HepG2 (cell line): Measurements from ENCODE around the gene ABHD2. TPM values are rescaled to one million over a fixed set of nuclear protein-coding genes. Genes with fewer than 3 reads are reported as not detected.

Experiments
- ATAC-seq: fragments of 200-7000 bp; cut with Tn5 transposase; 3 replicates; pipeline ENCODE4 v1.9.1; 2020; ENCODE audit warnings: mild to moderate bottlenecking, moderate library complexity
- BruUV-seq: library from RNA; stranded (reverse); fragments of 400-500 nt; replicated peaks from 2 replicates; lab custom pipeline; 2021; lab: Mats Ljungman, UMichigan
- CTCF ChIA-PET: fragments of 300-600 bp; formaldehyde crosslinking; extraction: SDS; loops from one replicate; lab custom pipeline; 2021; ENCODE audit warnings: low total read pairs, inconsistent platforms, low intra/inter-chr PET ratio; lab: Yijun Ruan, JAX
- POLR2A ChIA-PET: fragments of 350-600 bp; sonication (Branson Sonifier 250); formaldehyde crosslinking; loops from one replicate; lab custom pipeline; 2020; ENCODE audit warnings: antibody characterized with exemption, inconsistent platforms; lab: Yijun Ruan, JAX
- DNase-seq: peaks from one replicate; pipeline ENCODE4 v3.0.0-alpha.2; 2015; ENCODE audit warnings: low spot score
- FAIRE-seq: peaks from 3 replicates; lab custom pipeline; 2011; peaks lifted over from hg19 to GRCh38; lab: Jason Lieb, UNC
- H2AFZ ChIP-seq: one replicate; pipeline ENCODE4 v1.6.1; 2011; ENCODE audit warnings: low read length, inconsistent platforms
- H3K27ac ChIP-seq: fragments of 300-600 bp; 3 replicates; pipeline ENCODE4 v1.8.0; 2011; ENCODE audit warnings: mixed run types, mild to moderate bottlenecking, mixed read lengths, low read length, inconsistent platforms; ENCODE audit not compliant: insufficient read depth; ENCODE audit errors: extremely low read length
- H3K27me3 ChIP-seq, 2 experiments: fragments of 200-600 bp in 1 of 2; 2 replicates in 1 of 2; 3 replicates in 1 of 2; pipeline versions ENCODE4 v1.6.0 to v1.8.0; 2011; ENCODE audit warnings: low read length in 2 of 2, mild to moderate bottlenecking in 2 of 2, moderate library complexity in 2 of 2, inconsistent platforms in 1 of 2; ENCODE audit not compliant: insufficient read depth in 2 of 2, control insufficient read depth in 1 of 2
- H3K36me3 ChIP-seq, 2 experiments: fragments of 200-600 bp in 1 of 2; replicated peaks in 1 of 2; 2 replicates in 1 of 2; 3 replicates in 1 of 2; pipeline versions ENCODE4 v1.5.1 to v1.8.0; 2011; ENCODE audit warnings: low read length in 2 of 2, inconsistent platforms in 1 of 2; ENCODE audit not compliant: insufficient read depth in 2 of 2, control insufficient read depth in 1 of 2
- H3K4me1 ChIP-seq: 2 replicates; pipeline ENCODE4 v1.5.1; 2012; ENCODE audit warnings: low read length, inconsistent platforms; ENCODE audit not compliant: insufficient read depth
- H3K4me2 ChIP-seq: 2 replicates; pipeline ENCODE4 v1.6.0; 2011; ENCODE audit warnings: low read depth, low read length, inconsistent platforms
- H3K4me3 ChIP-seq, 3 experiments: fragments of 200-600 bp in 1 of 3; sonication (generic), shearing (Covaris generic) in 1 of 3; replicated peaks in 1 of 3; 2 replicates each; pipeline ENCODE4 v1.5.1; 2011 to 2016; ENCODE audit warnings: low read length in 3 of 3, inconsistent platforms in 2 of 3, low read depth in 2 of 3, mild to moderate bottlenecking in 2 of 3, control low read depth in 1 of 3, mixed read lengths in 1 of 3; ENCODE audit not compliant: insufficient read depth in 1 of 3
- H3K79me2 ChIP-seq: one replicate; pipeline ENCODE4 v1.6.1; 2011; ENCODE audit warnings: low read length, inconsistent platforms; ENCODE audit not compliant: insufficient read depth
- H3K9ac ChIP-seq: 2 replicates; pipeline ENCODE4 v1.6.0; 2011; ENCODE audit warnings: mild to moderate bottlenecking, low read depth, low read length, inconsistent platforms; ENCODE audit not compliant: insufficient read depth
- H3K9me3 ChIP-seq: 2 replicates; pipeline ENCODE4 v1.5.1; 2012; ENCODE audit warnings: mild to moderate bottlenecking, low read length
- H4K20me1 ChIP-seq: 2 replicates; pipeline ENCODE4 v1.6.0; 2011; ENCODE audit warnings: inconsistent platforms, mild to moderate bottlenecking, low read length, moderate library complexity; ENCODE audit not compliant: insufficient read depth
- CEBPZ ChIP-seq: IDR thresholded peaks from 2 replicates; pipeline ENCODE4 v1.6.1; 2012; ENCODE audit warnings: low read length, improper control_type of control experiment
- FLYWCH1 ChIP-seq: sonication (generic); formaldehyde crosslinking; IDR thresholded peaks from 2 replicates; pipeline ENCODE4 v1.8.1; 2023; ENCODE audit warnings: mild to moderate bottlenecking, missing genetic modification reagents
- GMEB2 ChIP-seq: IDR thresholded peaks from 2 replicates; pipeline ENCODE4 v1.6.1; 2016; ENCODE audit warnings: missing biosample characterization, missing genetic modification reagents, low read depth
- KMT2B ChIP-seq: IDR thresholded peaks from 2 replicates; pipeline ENCODE4 v1.6.1; 2016; ENCODE audit warnings: missing genetic modification reagents, missing compliant biosample characterization
- PHF8 ChIP-seq: sonication (generic); formaldehyde crosslinking; IDR thresholded peaks from 2 replicates; pipeline ENCODE4 v1.5.0; 2020; ENCODE audit warnings: missing genetic modification reagents
- SETDB1 ChIP-seq: sonication (generic); formaldehyde crosslinking; IDR thresholded peaks from 2 replicates; pipeline ENCODE4 v1.5.1; 2020; ENCODE audit warnings: missing genetic modification reagents, mild to moderate bottlenecking, borderline replicate concordance
- ZBTB46 ChIP-seq: sonication (generic); formaldehyde crosslinking; IDR thresholded peaks from 2 replicates; pipeline ENCODE4 v1.4.0; 2020; ENCODE audit warnings: mild to moderate bottlenecking, missing genetic modification reagents, borderline replicate concordance
- ZNF33A ChIP-seq: sonication (generic); formaldehyde crosslinking; IDR thresholded peaks from 2 replicates; pipeline ENCODE4 v1.5.1; 2020; ENCODE audit warnings: missing genetic modification reagents, mild to moderate bottlenecking, moderate library complexity, borderline replicate concordance
- ZNF687 ChIP-seq: sonication (generic); formaldehyde crosslinking; IDR thresholded peaks from 2 replicates; pipeline ENCODE4 v1.5.1; 2020; ENCODE audit warnings: mild to moderate bottlenecking, missing genetic modification reagents, moderate library complexity
- ZNF83 ChIP-seq: sonication (generic); formaldehyde crosslinking; IDR thresholded peaks from 2 replicates; pipeline ENCODE4 v1.4.0; 2020; ENCODE audit warnings: missing genetic modification reagents, mild to moderate bottlenecking, borderline replicate concordance
- WGBS: methylation state at CpG from one replicate; pipeline ENCODE4 v1.1.6; 2017; ENCODE audit warnings: low lambda C conversion rate; 5-methylcytosine and 5-hydroxymethylcytosine counted together
- in situ Hi-C: cut with HindIII; loops from 2 replicates; pipeline ENCODE4 v1.10.0; 2017; ENCODE audit warnings: low pct_unique_long_range_greater_than_20kb; ENCODE audit not compliant: extremely low pct_ligation_motif_present
- intact Hi-C: fragments of 100-400 bp; cut with micrococcal nuclease; formaldehyde crosslinking; loops from one replicate; pipeline ENCODE4 v1.10.0; 2022; ENCODE audit not compliant: unreplicated experiment
- polyA plus RNA-seq, 8 experiments: library from polyadenylated mRNA; depleted of rRNA in 3 of 8; stranded (reverse) in 7 of 8; unstranded in 1 of 8; fragments of >200 nt; fragmentation: Illumina TruSeq in 4 of 8; extraction: Trizol in 4 of 8; gene quantifications; 2 replicates each; pipeline versions ENCODE4 v1.2.1 to v1.2.3, GENCODE V29; 2011 to 2016; ENCODE audit warnings: low read depth in 4 of 8, missing spikeins in 1 of 8, mixed read lengths in 1 of 8; ENCODE audit not compliant: insufficient read depth in 1 of 8
- total RNA-seq, 5 experiments: library from RNA; depleted of rRNA; stranded (reverse); fragments of >200 nt; fragmentation: Illumina TruSeq; extraction: Trizol; gene quantifications; 2 replicates each; pipeline ENCODE4 v1.2.3, GENCODE V29; 2016; ENCODE audit warnings: low read depth in 1 of 5

ABHD2 gene
- total and polyA plus RNA-seq, 2 of the 13 experiments (the other 11 are each of a cell fraction or from before 2014, with no cell fraction given), result 14.8 to 22.4 TPM

- intact Hi-C loops, result loop anchor here (1.0 kb wide), 1 partner anchor 90 kb away; the partner anchor contains the start of gene POLG
- peaks cover 3 to 11% of the 10 kb centered on the region in 2 experiments; a peak in 3 of 5 replicates for H3K36me3 ChIP-seq
- peak; percentile 79 for FAIRE-seq
- in situ Hi-C loops, result loop anchor here (5.0 kb wide), 1 partner anchor 37 kb away; no protein-coding TSS in a partner anchor
- H3K4me1 ChIP-seq, result peaks cover 22% of the 10 kb centered on the region
- H3K27me3 ChIP-seq, result peaks cover 0 to 11% of the 10 kb centered on the region in 2 experiments; a peak in 4 of 5 replicates
- H3K4me3 ChIP-seq, result peak within 1 kb of the TSS; percentile 86 to 87 (median 86)
- no peaks in the 10 kb centered on the region for H4K20me1 ChIP-seq
- DNase-seq, result peak; percentile 87
- H3K9ac ChIP-seq, result peak within 1 kb of the TSS; percentile 77
- ATAC-seq, result peak; percentile 96
- WGBS, result 1% methylated on average over 24 of the region's 69 CpGs
- H2AFZ ChIP-seq, result peak within 1 kb of the TSS; percentile 88
- peak within 1 kb of the TSS; percentile 96 for H3K4me2 ChIP-seq
- peak within 1 kb of the TSS; percentile 57 for H3K27ac ChIP-seq
- ChIA-PET CTCF (interaction anchor here (0.8 to 1.5 kb wide), 2 partner anchors 37 to 38 kb away, joined by 3 to 4 read pairs; no protein-coding TSS in a partner anchor), POLR2A (interaction anchor here (0.7 to 1.3 kb wide), 3 partner anchors 12 to 68 kb away, joined by 3 to 4 read pairs (median 3); no protein-coding TSS in a partner anchor)
- H3K9me3 ChIP-seq, result peaks cover 11% of the 10 kb centered on the region; the same call in 1 of the 2 replicates
- BruUV-seq, result TSS peak; percentile 71
- H3K79me2 ChIP-seq, result peaks cover 29% of the 10 kb centered on the region
- TF ChIP-seq ZBTB46 (CRISPR knock-in tag), result no peak
- TF ChIP-seq CEBPZ, result no peak
- no peak for TF ChIP-seq SETDB1
- TF ChIP-seq ZNF83 (CRISPR knock-in tag), result peak; percentile 41; the same call in 1 of the 2 replicates
- no peak; the same call in 1 of the 2 replicates for TF ChIP-seq FLYWCH1 (CRISPR knock-in tag)
- TF ChIP-seq KMT2B, result peak; percentile 84
- TF ChIP-seq ZNF687 (CRISPR knock-in tag), result peak; percentile 98
- no peak for TF ChIP-seq GMEB2 (CRISPR knock-in tag)
- TF ChIP-seq ZNF33A (CRISPR knock-in tag), result no peak
- TF ChIP-seq PHF8 (CRISPR knock-in tag), result peak; percentile 63
Measured at GRCh38 chr15:89243691-89244573, 155.7 kb downstream of the ABHD2 start, which contains the start of gene FANCI. FANCI (plus strand) TSS chr15:89243979; CDS start chr15:89247648, 3,669 bp downstream.
